ENCODE measurements around the gene DHFR2.

The DHFR2 gene

DNA sequence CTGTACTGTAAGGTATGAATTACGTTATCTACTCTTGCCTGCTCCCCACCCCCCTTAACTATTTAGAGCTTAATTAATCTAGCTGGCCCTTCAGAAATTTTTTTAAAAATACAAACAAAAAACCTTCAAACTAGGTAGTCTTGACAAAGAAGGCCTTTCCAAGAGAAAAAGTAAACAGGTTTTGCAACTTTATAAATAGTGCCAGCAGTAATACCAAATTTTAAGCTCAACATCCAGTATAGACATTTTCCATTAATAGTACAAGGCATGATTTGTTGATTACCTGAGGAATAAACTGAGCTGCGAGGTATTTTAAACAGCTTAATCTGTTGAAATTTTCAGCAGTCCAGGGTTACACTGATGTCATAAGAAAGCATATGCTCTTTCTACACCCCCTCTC, 54.5 kb downstream of the DHFR2 start:
- intact Hi-C loops (cut with DNase I) = no loop called here
- DNase-seq = no peak

All from posterior cingulate gyrus (tissue), 11 donors.